GM18909 (cell line): ENCODE results near the gene ANGPTL2.

Experiments used
- ATAC-seq: cut with Tn5 transposase; IDR thresholded peaks from one replicate; pipeline ENCODE4 v1.9.1; 2021; ENCODE audit warnings: mild to moderate bottlenecking; ENCODE audit not compliant: unreplicated experiment, poor library complexity

The ANGPTL2 gene

DNA sequence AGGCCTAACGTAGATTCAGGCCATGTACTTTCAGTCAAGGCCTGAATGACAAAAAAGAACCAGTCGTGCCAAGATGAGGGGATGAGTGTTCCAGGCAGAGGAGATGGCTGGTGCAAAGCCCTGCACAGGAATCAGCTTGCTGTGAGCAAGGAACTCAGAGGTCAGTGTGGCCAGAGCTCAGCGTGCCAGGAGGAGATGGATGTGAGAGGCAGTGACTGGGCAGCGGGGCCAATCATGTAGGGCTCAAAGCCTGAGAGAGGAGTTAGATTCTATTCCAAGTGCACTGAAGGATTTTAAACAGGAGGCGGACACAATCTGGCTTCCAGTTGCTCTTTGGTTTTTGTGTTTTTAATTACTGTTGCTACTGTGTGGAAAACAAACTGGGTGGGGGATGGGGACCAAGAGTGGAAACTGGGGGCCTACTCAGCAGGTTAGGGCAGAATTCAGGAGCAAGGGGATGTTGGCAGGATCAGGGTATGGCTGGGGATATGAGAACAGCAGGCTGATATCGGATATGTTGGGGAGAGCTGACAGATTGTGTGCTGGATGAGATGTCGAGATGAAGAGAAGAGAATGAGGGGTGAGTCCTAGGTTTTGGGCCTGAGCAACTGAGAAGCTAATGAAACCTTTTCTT is 64.3 kb downstream of the ANGPTL2 start:
- no peak for ATAC-seq

GRCh38 chr9:127056446-127056845 is 66.0 kb downstream of the ANGPTL2 start:
- ATAC-seq, result no peak

DNA sequence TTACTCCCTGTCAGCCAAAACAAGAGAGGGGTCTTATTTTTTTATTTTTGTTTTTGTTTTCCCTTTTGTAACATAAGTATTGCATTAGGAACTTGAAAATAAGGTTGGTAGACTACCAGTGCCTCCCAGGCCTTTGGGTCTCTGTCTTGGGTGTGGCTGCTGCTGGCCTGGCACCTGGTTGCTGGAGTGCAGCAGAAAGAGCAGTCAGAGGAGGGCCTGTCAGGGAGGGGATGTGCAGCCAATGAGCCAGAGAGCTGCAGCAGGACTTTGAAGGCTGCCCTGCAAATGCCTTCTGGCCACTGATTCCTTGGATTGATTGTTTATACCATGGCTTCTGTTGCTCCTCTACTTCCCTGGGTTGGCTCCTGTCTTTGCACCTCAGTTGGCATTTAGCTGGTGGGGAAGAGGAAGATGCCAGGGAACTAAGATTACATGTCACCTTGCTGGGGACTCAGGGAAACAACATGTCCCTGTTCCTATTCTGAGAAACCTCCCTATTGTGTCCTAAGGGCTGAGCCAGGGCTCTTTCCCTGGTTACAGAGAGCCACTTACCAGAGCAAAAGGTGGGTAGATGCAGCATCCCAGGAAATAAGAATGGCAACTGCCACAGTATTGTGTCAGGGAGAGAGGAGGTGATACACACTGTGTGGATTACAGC is 66.6 kb downstream of the ANGPTL2 start:
- no peak for ATAC-seq

DNA sequence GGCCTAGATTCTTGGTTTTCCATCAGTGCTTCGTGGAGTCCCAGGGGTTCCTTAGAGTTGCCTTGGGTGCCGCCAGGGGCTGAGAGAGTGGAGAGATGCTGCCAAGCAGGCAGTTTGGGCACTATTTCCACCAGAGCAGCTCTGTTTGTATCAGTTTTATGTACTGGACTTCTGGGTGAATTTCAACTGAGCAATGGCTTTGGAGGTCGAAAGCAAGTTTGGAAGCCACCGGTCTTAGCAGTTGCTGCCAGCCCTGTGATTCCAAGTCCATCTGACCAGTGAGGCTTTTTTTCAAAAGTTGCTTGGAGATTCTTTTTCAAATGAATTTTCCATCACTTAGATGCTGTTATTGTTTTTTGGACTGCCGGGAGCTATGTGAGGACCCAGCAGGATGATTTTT is 68.5 kb downstream of the ANGPTL2 start:
- ATAC-seq, result no peak

GRCh38 chr9:127053057-127053821 is 69.2 kb downstream of the ANGPTL2 start:
- ATAC-seq, result no peak

DNA sequence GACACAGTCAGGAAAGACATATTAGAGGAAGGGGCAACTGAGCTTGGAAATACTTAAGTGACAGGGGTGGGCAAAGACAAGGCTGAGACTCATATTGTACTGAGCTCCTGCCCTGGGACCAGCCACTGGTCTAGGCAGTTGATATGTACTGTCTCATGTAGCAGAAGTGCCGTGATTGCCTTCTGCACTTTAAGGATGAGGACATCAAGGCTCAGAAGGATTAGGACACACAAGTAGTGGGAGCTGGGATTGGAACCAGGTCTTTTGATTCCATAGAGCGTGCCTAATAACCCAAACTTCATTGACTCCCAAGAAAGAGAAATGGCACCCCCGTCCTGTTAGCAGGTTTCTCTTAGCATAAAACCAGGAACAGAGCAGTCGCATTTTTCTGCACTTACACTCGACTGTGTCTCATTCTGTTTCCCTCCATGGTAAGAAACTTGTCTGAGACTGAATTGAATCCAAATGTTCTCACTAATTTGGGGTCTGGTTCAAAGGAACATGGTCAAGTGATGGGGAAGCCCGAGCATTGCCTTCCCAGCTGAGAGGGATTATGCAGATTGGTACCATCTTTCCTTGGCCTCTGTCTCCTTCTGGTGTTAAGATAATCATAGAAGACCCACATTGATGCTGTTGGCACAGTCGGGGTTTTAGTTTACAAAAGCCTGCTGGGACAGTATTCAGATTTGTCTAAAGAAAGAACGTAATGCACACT is 70.4 kb downstream of the ANGPTL2 start:
- ATAC-seq, result no peak

GRCh38 chr9:127050591-127051001 is 71.8 kb downstream of the ANGPTL2 start:
- ATAC-seq, result no peak

DNA sequence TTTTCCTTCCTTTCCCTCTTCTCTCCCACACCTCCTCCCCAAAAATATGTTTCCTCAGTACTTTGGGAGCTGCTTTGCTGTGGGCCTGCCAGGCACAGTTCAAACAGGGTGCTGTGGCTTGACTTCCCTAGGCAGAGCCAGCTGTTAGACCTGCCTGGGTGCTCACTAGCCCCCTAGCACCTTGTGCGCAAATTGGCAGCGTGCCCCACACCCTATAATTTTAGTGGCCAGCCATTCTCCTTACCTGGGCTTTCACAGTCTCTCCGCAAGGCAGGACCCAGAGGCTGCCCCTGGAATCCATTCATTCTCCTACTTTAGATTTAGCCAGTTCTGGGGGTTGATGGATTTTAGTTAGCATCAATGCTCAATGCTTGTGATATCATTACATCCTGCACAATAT is 72.3 kb downstream of the ANGPTL2 start:
- ATAC-seq, result no peak

- no peak for ATAC-seq
Observed at GRCh38 chr9:127049581-127049980, 72.9 kb downstream of the ANGPTL2 start.

- no peak for ATAC-seq
Observed at GRCh38 chr9:127049044-127049443, 73.4 kb downstream of the ANGPTL2 start.

- ATAC-seq, result no peak
Observed at GRCh38 chr9:127047971-127048370, 74.5 kb downstream of the ANGPTL2 start.

- ATAC-seq, result no peak
Observed at GRCh38 chr9:127045148-127045547, 77.3 kb downstream of the ANGPTL2 start.

DNA sequence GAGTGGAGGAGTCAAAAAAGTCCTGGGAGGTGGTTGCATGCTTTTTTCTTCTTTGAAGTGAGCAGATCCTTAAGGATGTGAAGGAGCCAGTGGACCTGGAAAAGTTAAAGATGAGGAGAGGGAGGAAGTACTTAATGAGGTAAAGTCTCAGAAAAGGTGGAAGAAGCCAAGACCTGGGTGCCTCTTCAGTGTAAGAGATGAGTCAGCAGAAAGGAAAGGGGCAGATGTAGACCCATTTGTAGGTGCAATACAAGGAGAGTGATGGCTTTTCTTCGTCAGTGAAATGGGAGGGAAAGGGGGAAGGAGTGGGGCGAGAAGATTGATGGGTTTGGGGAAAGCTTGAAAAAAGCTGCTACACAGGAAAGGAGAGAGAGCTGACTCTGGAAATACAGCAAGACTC is 82.9 kb downstream of the ANGPTL2 start:
- no peak for ATAC-seq

DNA sequence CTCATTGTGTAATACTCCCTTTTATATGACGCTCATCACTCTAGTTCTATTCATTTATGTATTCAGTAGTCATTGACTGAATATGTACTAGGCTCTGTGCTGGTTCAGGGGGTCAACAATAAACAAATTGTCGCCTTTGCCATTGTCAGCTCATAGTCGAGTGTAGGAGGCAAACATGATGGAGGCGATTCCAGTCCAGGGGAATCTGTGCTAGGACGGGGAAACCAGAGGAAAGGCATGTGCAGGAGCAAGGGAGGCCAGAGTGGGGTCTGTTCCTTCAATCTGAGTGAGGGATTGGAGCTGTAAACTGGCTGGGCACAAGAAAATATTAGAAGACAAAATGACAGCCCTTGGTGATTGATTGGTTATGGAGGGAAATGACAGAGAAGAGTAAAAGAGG is 83.9 kb downstream of the ANGPTL2 start:
- no peak for ATAC-seq
